Chondrocyte (in vitro differentiated cells): ENCODE measurements around the gene TSPAN3. TPM values are rescaled to one million over a fixed set of nuclear protein-coding genes. Genes with fewer than 3 reads are reported as not detected.
A peak's percentile ranks its signal among the peaks of the same experiment; 100 is the strongest.

Source experiments
- DNase-seq: peaks from one replicate; pipeline ENCODE4 v3.0.0; 2021; ENCODE audit warnings: mixed read lengths, low spot score
- H3K27ac Mint-ChIP-seq: one replicate; pipeline ENCODE4 v1.8.0; 2021; ENCODE audit warnings: mild to moderate bottlenecking, moderate library complexity, mixed read lengths; ENCODE audit not compliant: unreplicated experiment
- H3K27me3 Mint-ChIP-seq: 2 replicates; pipeline ENCODE4 v1.8.0; 2021; ENCODE audit warnings: low read depth, mixed read lengths
- H3K36me3 Mint-ChIP-seq: 2 replicates; pipeline ENCODE4 v1.8.0; 2021; ENCODE audit warnings: low read depth, mixed read lengths
- H3K4me1 Mint-ChIP-seq: 2 replicates; pipeline ENCODE4 v1.8.0; 2021; ENCODE audit warnings: low read depth, mild to moderate bottlenecking, mixed read lengths
- H3K4me3 Mint-ChIP-seq: one replicate; pipeline ENCODE4 v1.8.0; 2021; ENCODE audit warnings: mild to moderate bottlenecking, moderate library complexity, mixed read lengths; ENCODE audit not compliant: unreplicated experiment
- H3K9me3 Mint-ChIP-seq: 2 replicates; pipeline ENCODE4 v1.8.0; 2021; ENCODE audit warnings: low read depth, mixed read lengths
- CTCF ChIP-seq: fragments of 200-600 bp; sonication (generic); IDR thresholded peaks from 2 replicates; pipeline ENCODE4 v1.5.0; 2021; ENCODE audit warnings: antibody characterized with exemption, mild to moderate bottlenecking, moderate library complexity
- total RNA-seq: library from RNA; stranded (reverse); gene quantifications from 3 replicates; pipeline ENCODE4 v1.2.1, GENCODE V29; 2021

TSPAN3 gene
- total RNA-seq, 1 donor from 2014 or later, result 250 TPM

GRCh38 chr15:77063249-77063648 lies 7.7 kb downstream of the TSPAN3 start:
- H3K27ac Mint-ChIP-seq, result peak overlapping the region; percentile 22
- no peak for DNase-seq
- TF ChIP-seq CTCF, result no peak
- H3K4me3 Mint-ChIP-seq, result no peak overlapping the region
- H3K4me1 Mint-ChIP-seq, result peaks cover 85% of the 10 kb centered on the region
- H3K36me3 Mint-ChIP-seq, result no peaks in the 10 kb centered on the region
- H3K27me3 Mint-ChIP-seq, result no peaks in the 10 kb centered on the region
- no peaks in the 10 kb centered on the region for H3K9me3 Mint-ChIP-seq

GRCh38 chr15:77060546-77060945 lies 10.4 kb downstream of the TSPAN3 start:
- H3K4me1 Mint-ChIP-seq, result peaks cover 84% of the 10 kb centered on the region
- H3K27ac Mint-ChIP-seq, result peak overlapping the region; percentile 86
- H3K9me3 Mint-ChIP-seq, result no peaks in the 10 kb centered on the region
- no peaks in the 10 kb centered on the region for H3K36me3 Mint-ChIP-seq
- no peak for DNase-seq
- no peak for TF ChIP-seq CTCF
- H3K4me3 Mint-ChIP-seq, result no peak overlapping the region
- H3K27me3 Mint-ChIP-seq, result no peaks in the 10 kb centered on the region

GRCh38 chr15:77059786-77060361 lies 11.0 kb downstream of the TSPAN3 start:
- Mint-ChIP-seq H3K27ac (peak overlapping the region; percentile 77), H3K27me3 (no peaks in the 10 kb centered on the region), H3K4me1 (peaks cover 81% of the 10 kb centered on the region), H3K36me3 (no peaks in the 10 kb centered on the region), H3K9me3 (no peaks in the 10 kb centered on the region), H3K4me3 (peak overlapping the region; percentile 13)
- no peak for DNase-seq
- TF ChIP-seq CTCF, result no peak

GRCh38 chr15:77058468-77058867 lies 12.4 kb downstream of the TSPAN3 start:
- Mint-ChIP-seq H3K36me3 (peaks cover 6% of the 10 kb centered on the region), H3K4me1 (peaks cover 79% of the 10 kb centered on the region), H3K27ac (no peak overlapping the region), H3K4me3 (no peak overlapping the region), H3K27me3 (no peaks in the 10 kb centered on the region), H3K9me3 (no peaks in the 10 kb centered on the region)
- DNase-seq, result no peak
- no peak for TF ChIP-seq CTCF

GRCh38 chr15:77057685-77058084 lies 13.2 kb downstream of the TSPAN3 start:
- Mint-ChIP-seq H3K27ac (peak overlapping the region; percentile 29), H3K36me3 (peaks cover 7% of the 10 kb centered on the region), H3K27me3 (no peaks in the 10 kb centered on the region), H3K4me3 (no peak overlapping the region), H3K4me1 (peaks cover 72% of the 10 kb centered on the region), H3K9me3 (no peaks in the 10 kb centered on the region)
- TF ChIP-seq CTCF, result no peak
- no peak for DNase-seq
